ENCODE measurements around the gene ANKRD40.
"Not testable (repeated sequence)": the region's sequence is repeated elsewhere in the genome, so short reads cannot be mapped to it uniquely, and the experiment has no call there.

ANKRD40 gene

GRCh38 chr17:50735287-50735686 lies 27.6 kb upstream of the ANKRD40 start:
- no peak for DNase-seq (ENCODE audit: extremely low spot score)
- POLR2A ChIA-PET = interaction anchor here (1.0 kb wide), 1 partner anchor 27 kb away, joined by 3 read pairs; the partner anchor contains the start of gene ANKRD40
- TF ChIP-seq SP1 (IDR thresholded peaks at IDR 0.05) = no peak
- no peak for TF ChIP-seq ELF4 (IDR thresholded peaks at IDR 0.05)
- TF ChIP-seq FOXA1 (IDR thresholded peaks at IDR 0.05) = no peak
- no peak for TF ChIP-seq NFRKB (IDR thresholded peaks at IDR 0.05)
- TF ChIP-seq LEF1 (IDR thresholded peaks at IDR 0.05; ENCODE audit: borderline replicate concordance) = no peak
- TF ChIP-seq FOXM1 (IDR thresholded peaks at IDR 0.05; ENCODE audit: borderline replicate concordance) = no peak
- no peak for TF ChIP-seq ARNT (IDR thresholded peaks at IDR 0.05)
- no peak for TF ChIP-seq L3MBTL2 (conservative IDR thresholded peaks at IDR 0.05)
- CTCF ChIA-PET = no interaction called here

DNA sequence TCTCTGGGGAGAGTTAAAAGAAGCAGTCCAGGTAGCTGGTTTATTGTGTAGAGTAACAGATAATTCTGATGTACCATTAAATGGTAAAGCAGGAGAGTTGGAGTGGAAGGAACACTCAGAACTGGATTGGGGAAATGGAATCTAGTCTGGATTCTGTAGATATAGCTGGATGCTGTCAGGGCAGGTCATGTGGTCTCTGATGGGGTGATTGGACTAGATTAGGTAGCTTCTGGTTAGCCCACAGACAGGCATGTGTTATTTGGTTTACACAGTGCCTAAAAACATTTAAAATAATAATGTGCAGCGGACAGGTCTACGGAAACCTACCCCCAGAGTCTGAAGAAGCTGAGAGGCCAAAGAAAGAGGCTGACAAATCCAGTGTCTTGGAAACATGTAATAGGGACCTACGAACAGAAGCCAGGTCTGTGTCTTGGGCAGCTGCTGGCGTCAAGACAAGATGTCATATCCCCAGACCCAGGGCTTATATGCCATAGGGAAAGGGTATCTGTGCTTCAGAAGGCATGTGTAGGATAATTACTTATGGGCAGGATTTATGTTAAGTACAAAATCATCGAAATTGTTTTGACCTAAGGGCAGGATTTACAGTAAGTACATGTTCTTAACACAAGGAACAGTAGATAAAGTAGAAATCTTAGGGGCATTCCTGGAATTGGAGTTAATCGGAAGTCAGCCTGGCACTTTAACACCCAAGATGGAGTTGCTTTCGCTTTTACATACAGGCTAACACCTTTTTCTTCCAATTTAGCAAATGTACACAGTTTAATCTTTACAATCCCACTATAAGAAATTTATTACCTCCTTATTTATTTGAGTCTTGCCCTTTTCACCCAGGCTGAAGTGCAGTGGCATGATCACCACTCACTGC lies 24.1 kb upstream of the ANKRD40 start:
- ChIA-PET POLR2A (interaction anchor here (2.9 kb wide), 1 partner anchor 12 kb away, joined by 24 read pairs; the partner anchor contains the start of gene LUC7L3), CTCF (no interaction called here)
- TF ChIP-seq PKNOX1 (IDR thresholded peaks at IDR 0.05) = no peak
- TF ChIP-seq FOXM1 (IDR thresholded peaks at IDR 0.05; ENCODE audit: borderline replicate concordance) = no peak
- TF ChIP-seq ZNF384 (IDR thresholded peaks at IDR 0.05) = no peak
- TF ChIP-seq FOXA1 (IDR thresholded peaks at IDR 0.05) = no peak
- TF ChIP-seq SP1 (IDR thresholded peaks at IDR 0.05) = no peak
- no peak for TF ChIP-seq TARDBP (IDR thresholded peaks at IDR 0.05)
- TF ChIP-seq BHLHE40 (IDR thresholded peaks at IDR 0.05; ENCODE audit: borderline replicate concordance) = no peak
- no peak for TF ChIP-seq SUZ12 (IDR thresholded peaks at IDR 0.05)
- no peak for TF ChIP-seq ELF4 (IDR thresholded peaks at IDR 0.05)
- TF ChIP-seq L3MBTL2 (conservative IDR thresholded peaks at IDR 0.05) = no peak
- DNase-seq (ENCODE audit: extremely low spot score) = no peak

- CTCF ChIA-PET = no interaction called here
- POLR2A ChIA-PET = interaction anchor here (1.4 to 2.9 kb wide), 2 partner anchors 10 to 22 kb away, joined by 3 to 24 read pairs (median 10); partner anchors contain the start of genes ANKRD40 and LUC7L3
- no peak for DNase-seq (ENCODE audit: extremely low spot score)
- no peak for TF ChIP-seq SUZ12 (IDR thresholded peaks at IDR 0.05)
- TF ChIP-seq LEF1 (IDR thresholded peaks at IDR 0.05; ENCODE audit: borderline replicate concordance) = no peak
- no peak for TF ChIP-seq TARDBP (IDR thresholded peaks at IDR 0.05)
- TF ChIP-seq SP1 (IDR thresholded peaks at IDR 0.05) = no peak
- no peak for TF ChIP-seq PKNOX1 (IDR thresholded peaks at IDR 0.05)
- no peak for TF ChIP-seq HDGF (IDR thresholded peaks at IDR 0.05; ENCODE audit: borderline replicate concordance)
- TF ChIP-seq BHLHE40 (IDR thresholded peaks at IDR 0.05; ENCODE audit: borderline replicate concordance) = no peak
- no peak for TF ChIP-seq FOXA1 (IDR thresholded peaks at IDR 0.05)
- no peak for TF ChIP-seq NFRKB (IDR thresholded peaks at IDR 0.05)
- TF ChIP-seq CTBP1 (IDR thresholded peaks at IDR 0.05; ENCODE audit: borderline replicate concordance) = no peak
- no peak for TF ChIP-seq ELF4 (IDR thresholded peaks at IDR 0.05)
- TF ChIP-seq ZNF384 (IDR thresholded peaks at IDR 0.05) = no peak
- TF ChIP-seq ARNT (IDR thresholded peaks at IDR 0.05) = no peak
- TF ChIP-seq L3MBTL2 (conservative IDR thresholded peaks at IDR 0.05) = no peak
- TF ChIP-seq FOXM1 (IDR thresholded peaks at IDR 0.05; ENCODE audit: borderline replicate concordance) = no peak
- no peak for TF ChIP-seq FOXK2 (IDR thresholded peaks at IDR 0.05)
Measured at GRCh38 chr17:50728881-50729765, 21.4 kb upstream of the ANKRD40 start.

- ChIA-PET CTCF (interaction anchor here (0.5 to 1.6 kb wide), 3 partner anchors 13 to 22 kb away, joined by 3 read pairs; no protein-coding TSS in a partner anchor), POLR2A (interaction anchor here (1.0 to 1.7 kb wide), 3 partner anchors 9 to 55 kb away, joined by 3 to 10 read pairs (median 3); partner anchors contain the start of gene LUC7L3)
- no peak for DNase-seq (ENCODE audit: extremely low spot score)
- TF ChIP-seq ZNF384 (IDR thresholded peaks at IDR 0.05) (peak; percentile 80; the same call in 1 of the 2 replicates), FOXM1 (IDR thresholded peaks at IDR 0.05; ENCODE audit: borderline replicate concordance) (no peak)
Measured at GRCh38 chr17:50728112-50728429, 20.4 kb upstream of the ANKRD40 start.

GRCh38 chr17:50725769-50726655 lies 18.3 kb upstream of the ANKRD40 start:
- ChIA-PET CTCF (interaction anchor here (1.6 kb wide), 1 partner anchor 11 kb away, joined by 3 read pairs; no protein-coding TSS in a partner anchor), POLR2A (interaction anchor here (0.9 to 1.2 kb wide), 2 partner anchors 18 to 20 kb away, joined by 3 to 4 read pairs; no protein-coding TSS in a partner anchor)
- TF ChIP-seq PKNOX1 (IDR thresholded peaks at IDR 0.05) = no peak
- no peak for DNase-seq (ENCODE audit: extremely low spot score)

GRCh38 chr17:50724622-50725021 lies 16.9 kb upstream of the ANKRD40 start:
- DNase-seq (ENCODE audit: extremely low spot score) = not testable (repeated sequence)
- POLR2A ChIA-PET = interaction anchor here (0.7 kb wide), 1 partner anchor 17 kb away, joined by 3 read pairs; the partner anchor contains the start of gene ANKRD40
- CTCF ChIA-PET = interaction anchor here (0.6 kb wide), 1 partner anchor 13 kb away, joined by 3 read pairs; no protein-coding TSS in a partner anchor
